NCI-H345 treated with DMSO at 0.1 percent for 48 hours (cell line): Measurements from ENCODE around the gene CHRM5.
A peak's percentile ranks its signal among the peaks of the same experiment; 100 is the strongest.
"Not testable (repeated sequence)": the region's sequence is repeated elsewhere in the genome, so short reads cannot be mapped to it uniquely, and the experiment has no call there.

Experiments used
- DNase-seq: peaks from one replicate; lab custom pipeline; 2025; ENCODE audit not compliant: unreplicated experiment; lab: John Stamatoyannopoulos, UW

The CHRM5 gene

DNA sequence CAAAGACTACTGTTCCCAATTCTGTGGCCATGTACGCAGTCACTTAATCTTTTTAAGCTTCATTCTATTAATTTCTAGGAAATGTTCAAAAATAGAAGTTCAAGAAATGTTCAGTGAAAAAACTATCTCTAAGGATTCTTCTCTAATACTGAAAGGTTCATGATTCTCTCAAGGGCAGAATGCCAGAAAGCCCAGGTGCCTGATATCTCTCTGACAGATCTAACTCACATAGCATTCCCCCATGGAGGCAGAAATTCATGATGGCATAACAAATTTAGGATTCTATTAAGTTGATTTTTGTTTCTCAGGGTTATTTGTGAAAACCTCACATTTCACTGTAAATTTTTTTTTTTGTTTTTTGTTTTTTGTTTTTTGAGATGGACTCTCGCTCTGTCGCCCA is 17.5 kb downstream of the CHRM5 start:
- DNase-seq: no peak

- no peak for DNase-seq
These were observed 19.1 kb downstream of the CHRM5 start for GRCh38 chr15:33987444-33987843.

DNA sequence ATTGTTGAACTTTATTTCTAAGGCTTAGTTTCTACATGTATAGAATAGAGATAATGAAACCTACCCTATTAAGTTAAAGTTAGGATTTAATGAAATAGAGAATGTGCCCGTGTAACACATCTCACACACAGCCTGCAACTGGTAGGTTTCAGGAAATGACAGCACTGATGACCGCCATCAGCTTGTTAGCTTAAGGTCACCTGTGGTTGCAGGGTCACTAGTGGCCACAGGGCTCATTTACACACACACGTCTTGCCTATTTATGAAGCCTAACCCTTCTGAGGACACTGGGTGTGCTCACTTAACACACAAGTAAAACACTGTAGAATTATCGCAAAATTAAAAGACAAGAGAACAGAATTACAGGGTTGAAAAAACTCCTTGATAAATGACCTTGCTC is 20.1 kb downstream of the CHRM5 start:
- no peak for DNase-seq

- DNase-seq: peak; percentile 2
These were observed 25.8 kb downstream of the CHRM5 start for GRCh38 chr15:33994005-33994615.

- DNase-seq: not testable (repeated sequence)
These were observed 27.4 kb downstream of the CHRM5 start for GRCh38 chr15:33995666-33996065.

DNA sequence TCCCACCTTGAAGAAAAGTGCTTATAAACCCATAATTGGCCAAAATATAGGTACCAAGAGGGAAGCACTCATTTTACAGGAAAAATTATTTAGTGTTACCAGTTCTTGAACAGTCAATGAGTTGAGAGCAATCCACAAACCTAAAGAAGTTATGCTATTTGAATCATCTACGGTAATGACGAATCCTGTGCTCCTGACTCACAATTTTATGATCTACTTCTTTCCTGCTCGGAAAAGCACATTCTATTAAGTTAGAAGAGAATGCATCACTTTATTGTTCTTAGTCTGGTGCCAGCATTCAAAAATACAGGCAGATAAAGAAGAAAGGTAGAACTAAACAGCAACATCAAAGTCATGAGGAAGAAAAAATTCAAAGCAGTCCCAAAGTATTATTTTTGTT is 33.2 kb downstream of the CHRM5 start:
- no peak for DNase-seq

GRCh38 chr15:34006381-34006780 is 38.1 kb downstream of the CHRM5 start:
- DNase-seq: no peak

GRCh38 chr15:34009656-34010055 is 41.4 kb downstream of the CHRM5 start:
- DNase-seq: no peak

DNA sequence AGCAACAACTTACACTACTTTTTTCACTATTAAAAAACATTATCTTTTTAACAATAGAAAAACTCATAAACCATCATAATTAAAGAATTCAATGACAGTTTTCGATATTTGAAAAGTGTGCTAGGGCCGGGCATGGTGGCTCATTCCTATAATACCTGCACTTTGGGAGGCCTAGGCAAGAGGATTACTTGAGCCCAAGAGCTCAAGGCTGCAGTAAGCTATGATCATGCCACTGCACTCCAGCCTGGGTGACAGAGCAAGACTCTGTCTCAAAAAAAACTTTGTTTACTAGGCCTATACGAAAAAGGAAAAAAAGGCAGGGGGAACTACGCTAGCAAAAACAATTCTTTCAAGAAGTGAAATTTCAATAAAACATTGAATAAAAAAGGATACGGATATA is 42.6 kb downstream of the CHRM5 start:
- no peak for DNase-seq

DNA sequence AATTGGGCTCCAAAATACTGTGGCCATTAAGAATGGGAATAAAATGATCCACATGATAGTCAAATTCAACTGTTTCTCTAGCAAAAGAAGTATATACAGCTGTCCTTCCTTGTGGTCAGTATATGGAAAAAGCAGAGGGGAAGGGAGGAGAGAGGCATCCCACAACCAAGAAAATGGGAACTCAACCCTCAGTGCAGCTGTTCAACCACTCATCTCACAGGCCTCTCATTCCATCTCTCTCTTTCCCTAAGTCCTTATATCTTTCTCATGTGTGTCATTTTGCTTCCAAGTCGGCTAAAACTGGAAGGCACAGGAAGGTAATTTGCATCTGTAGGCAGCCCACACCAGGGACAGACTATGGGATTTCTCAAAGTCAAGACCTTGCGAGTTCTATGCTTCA is 43.2 kb downstream of the CHRM5 start:
- no peak for DNase-seq

DNA sequence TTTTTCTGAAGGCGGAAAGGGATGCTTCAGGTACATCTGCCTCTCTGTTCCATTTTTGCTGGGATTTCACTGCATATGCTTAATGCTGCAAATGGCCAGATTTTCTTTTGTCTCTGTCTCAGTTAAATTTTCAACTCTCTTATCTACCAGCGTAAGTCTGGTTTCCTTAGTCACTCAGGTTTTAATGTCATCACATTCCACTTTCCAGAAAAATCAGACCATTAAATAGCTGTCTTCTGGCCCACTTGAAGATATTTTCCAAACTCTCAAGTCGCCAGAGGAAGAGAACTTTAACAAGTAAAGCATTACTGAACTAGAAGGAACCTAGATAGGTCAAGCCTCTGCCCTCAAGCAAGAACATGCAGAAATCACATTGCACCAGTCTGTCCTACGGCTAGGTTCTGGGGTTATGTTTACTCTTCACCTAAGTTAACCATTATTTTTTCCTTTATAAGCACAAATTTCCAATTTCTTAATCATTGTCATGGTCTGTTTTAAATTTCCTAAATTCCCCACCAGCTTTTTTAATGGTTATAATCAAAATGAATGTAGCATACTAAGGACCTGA is 44.2 kb downstream of the CHRM5 start:
- DNase-seq: no peak

DNA sequence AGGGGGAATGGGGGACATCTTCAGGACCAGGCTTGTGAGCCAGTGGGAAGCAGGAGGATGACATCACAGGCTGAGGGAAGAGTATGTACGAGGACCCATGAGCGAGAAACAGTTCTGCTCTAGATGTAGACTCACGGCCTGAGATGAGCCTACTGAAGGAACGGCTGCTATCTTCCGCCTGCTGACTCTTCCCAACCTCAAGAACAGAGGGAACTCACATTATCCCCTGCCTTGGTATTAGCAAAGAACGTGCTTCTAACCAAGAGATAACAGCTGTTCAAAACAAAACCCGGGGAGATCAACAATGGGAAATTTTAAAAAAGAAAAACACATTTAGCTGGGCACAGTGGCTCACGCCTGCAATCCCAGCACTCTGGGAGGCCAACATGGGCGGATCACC is 45.4 kb downstream of the CHRM5 start:
- DNase-seq: no peak

- no peak for DNase-seq
These were observed 46.3 kb downstream of the CHRM5 start for GRCh38 chr15:34014556-34014955.

GRCh38 chr15:34018021-34018645 is 49.8 kb downstream of the CHRM5 start:
- DNase-seq: no peak

DNA sequence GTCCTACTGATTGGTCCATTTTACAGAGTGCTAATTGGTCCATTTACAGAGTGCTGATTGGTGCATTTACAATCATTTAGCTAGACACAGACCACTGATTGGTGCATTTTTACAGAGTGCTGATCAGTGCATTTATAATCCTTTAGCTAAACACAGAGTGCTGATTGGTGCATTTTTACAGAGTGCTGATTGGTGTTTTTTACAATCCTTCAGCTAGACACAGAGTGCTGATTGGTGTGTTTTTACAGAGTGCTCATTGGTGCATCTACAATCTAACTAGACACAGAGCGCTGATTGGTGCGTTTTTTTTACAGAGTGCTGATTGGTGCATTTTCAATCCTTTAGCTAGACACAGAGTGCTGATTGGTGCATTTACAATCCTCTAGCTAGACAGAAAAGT is 50.4 kb downstream of the CHRM5 start:
- not testable (repeated sequence) for DNase-seq

DNA sequence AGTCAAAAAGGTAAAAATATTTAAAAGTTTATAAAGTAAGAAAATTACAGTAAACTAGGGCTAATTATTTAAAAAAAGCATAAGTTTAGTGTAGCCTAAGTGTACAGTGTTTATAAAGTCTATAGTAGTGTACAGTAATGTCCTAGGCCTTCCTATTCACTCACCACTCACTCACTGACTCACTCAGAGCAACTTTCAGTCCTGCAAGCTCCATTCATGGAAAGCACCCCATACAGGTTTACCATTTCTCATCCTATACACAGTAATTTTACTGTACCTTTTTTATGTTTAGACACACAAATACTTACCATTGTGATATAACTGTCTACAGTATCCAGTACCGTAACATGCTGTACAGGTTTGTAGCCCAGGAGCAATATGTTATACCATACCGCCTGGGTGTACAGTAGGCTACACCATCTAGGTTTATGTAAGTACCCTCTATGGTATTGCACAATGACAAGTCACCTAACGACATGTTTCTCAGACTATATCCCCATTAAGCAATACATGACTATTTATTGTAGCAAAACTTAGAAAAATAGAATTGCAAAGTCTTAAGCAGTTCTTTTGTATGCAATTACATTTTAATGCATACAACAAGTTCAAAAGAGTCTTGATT is 51.2 kb downstream of the CHRM5 start:
- DNase-seq: no peak

DNA sequence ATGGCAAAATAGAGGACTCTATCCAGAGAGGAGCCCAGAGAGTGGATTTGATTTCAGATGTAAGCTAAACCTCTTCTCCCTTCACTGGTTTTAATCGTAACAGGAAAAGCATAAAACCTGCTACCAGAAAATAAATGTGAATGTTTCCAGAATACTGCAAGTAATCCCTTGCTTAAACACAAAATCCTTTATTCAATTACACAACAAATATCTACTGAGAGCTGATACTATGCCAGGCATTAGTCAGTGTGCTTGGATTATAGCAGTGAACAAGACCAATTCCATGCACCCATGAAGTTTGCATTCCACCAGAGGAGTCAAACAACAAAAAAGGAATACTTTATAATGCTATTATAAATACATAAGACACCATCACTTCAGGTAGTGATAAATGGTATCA is 55.6 kb downstream of the CHRM5 start:
- DNase-seq: no peak

DNA sequence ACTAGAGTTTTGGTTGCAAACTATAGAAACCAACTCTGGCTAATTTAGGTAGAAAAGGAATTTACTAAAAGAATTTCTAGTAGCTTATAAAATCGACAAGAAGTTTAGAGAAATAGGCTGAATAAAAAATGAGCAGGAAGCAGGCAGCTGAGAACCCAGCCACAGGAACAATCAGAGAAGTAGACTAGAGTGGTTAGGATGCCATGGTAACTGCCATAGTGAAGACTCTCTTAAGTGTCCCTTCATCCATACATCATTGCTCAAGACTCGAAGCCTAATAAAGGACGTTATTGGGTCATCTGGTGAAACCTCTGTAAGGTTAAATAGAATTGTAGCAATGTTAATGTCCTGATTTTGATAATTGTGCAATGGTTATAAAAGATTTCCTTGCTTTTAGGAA is 57.0 kb downstream of the CHRM5 start:
- no peak for DNase-seq

- no peak for DNase-seq
These were observed 59.3 kb downstream of the CHRM5 start for GRCh38 chr15:34027606-34028005.

DNA sequence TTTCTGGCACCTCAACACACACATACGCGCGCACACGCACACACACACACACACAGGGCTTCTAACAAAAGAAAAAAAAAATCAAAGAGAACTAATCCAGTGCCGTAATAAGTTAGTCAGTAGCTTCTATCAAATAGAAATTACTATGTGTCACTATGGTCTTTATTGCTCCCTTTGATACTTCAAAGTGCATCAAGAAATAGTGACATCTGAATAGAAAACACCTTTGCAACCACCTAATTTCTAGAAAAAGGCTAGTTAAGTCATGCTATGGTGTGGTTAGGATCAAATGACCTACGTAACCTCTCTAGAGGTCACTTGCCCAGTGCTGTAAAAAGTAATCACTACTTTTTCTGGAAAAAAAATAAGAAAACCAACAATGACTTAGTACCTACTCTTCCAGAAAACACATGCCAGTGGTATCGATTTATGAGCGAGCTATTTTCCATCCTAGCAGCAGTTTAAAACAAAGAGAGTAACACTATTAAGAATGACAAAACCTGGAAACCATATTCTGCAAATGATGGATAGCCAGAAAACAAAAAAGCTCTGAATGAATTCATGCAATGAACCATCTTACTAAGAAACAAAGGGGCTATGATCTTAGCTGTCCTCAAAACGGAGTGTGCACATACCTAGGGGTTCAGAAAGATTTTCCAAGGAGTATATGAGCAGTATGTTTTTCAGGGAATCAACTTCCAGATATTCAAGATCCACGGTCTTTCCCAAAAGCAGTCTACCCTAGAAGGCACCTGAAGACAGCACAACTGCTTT is 63.9 kb downstream of the CHRM5 start:
- no peak for DNase-seq

GRCh38 chr15:34038023-34038870 is 70.0 kb downstream of the CHRM5 start:
- peak; percentile 17 for DNase-seq
